ENCODE measurements around the gene NBPF15.
"Not testable (repeated sequence)": the region's sequence is repeated elsewhere in the genome, so short reads cannot be mapped to it uniquely, and the experiment has no call there.

The NBPF15 gene, protein sequence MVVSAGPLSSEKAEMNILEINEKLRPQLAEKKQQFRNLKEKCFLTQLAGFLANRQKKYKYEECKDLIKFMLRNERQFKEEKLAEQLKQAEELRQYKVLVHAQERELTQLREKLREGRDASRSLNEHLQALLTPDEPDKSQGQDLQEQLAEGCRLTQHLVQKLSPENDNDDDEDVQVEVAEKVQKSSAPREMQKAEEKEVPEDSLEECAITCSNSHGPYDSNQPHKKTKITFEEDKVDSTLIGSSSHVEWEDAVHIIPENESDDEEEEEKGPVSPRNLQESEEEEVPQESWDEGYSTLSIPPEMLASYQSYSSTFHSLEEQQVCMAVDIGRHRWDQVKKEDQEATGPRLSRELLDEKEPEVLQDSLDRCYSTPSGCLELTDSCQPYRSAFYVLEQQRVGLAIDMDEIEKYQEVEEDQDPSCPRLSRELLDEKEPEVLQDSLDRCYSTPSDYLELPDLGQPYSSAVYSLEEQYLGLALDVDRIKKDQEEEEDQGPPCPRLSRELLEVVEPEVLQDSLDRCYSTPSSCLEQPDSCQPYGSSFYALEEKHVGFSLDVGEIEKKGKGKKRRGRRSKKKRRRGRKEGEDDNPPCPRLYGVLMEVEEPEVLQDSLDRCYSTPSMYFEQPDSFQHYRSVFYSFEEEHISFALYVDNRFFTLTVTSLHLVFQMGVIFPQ

GRCh38 chr1:144461136-144461759, at the start of gene NBPF15:
TSS of gene NBPF15 (minus strand) at chr1:144461669. CDS start at chr1:144440003, 21,666 bp downstream.
- peak within 1 kb of the TSS; percentile 34 for H3K27ac ChIP-seq

- H3K27ac ChIP-seq: not testable (repeated sequence)
These were observed 35.0 kb upstream of the NBPF15 start for GRCh38 chr1:144496429-144496828.

- not testable (repeated sequence) for H3K27ac ChIP-seq
These were observed 32.7 kb upstream of the NBPF15 start for GRCh38 chr1:144494130-144494529.

DNA sequence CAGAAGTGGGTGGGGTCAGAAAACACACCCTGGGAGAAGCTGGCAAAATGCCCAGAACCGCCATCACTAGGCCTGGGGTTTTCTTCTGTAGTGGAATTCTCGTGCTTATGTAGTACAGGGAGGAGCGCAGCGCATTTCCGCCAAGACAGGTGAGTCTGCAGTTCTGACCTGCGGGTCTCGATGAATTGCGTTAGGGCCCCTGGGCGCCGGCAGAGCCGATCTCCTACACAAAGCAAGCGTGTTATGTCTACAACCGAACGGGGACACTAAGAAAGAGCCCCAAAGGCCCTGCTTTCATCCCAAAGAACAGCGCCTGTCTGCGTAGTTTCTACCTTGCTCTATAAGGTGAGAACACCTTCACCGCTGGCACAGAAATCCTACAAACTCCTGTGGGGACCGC, 28.9 kb upstream of the NBPF15 start:
- H3K27ac ChIP-seq: not testable (repeated sequence)

DNA sequence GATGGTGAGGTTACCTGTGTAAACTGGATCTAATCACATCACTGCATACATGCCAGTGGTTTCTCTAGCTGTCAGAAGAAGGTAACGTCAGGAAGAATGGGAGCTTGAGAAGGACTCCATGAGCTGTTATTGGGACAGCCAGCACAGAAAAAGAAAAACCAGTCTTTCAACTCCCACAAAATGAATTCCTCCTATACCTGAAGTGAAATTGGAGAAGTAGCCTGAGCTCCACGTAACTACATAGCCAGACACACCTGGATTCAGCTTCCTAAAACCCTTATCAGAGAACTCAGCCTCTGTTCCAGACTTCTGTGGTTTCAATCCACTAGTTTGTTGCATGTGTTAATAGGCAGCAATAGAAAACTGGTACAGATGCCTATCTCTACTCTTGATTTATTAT, 25.5 kb upstream of the NBPF15 start:
- H3K27ac ChIP-seq: not testable (repeated sequence)

DNA sequence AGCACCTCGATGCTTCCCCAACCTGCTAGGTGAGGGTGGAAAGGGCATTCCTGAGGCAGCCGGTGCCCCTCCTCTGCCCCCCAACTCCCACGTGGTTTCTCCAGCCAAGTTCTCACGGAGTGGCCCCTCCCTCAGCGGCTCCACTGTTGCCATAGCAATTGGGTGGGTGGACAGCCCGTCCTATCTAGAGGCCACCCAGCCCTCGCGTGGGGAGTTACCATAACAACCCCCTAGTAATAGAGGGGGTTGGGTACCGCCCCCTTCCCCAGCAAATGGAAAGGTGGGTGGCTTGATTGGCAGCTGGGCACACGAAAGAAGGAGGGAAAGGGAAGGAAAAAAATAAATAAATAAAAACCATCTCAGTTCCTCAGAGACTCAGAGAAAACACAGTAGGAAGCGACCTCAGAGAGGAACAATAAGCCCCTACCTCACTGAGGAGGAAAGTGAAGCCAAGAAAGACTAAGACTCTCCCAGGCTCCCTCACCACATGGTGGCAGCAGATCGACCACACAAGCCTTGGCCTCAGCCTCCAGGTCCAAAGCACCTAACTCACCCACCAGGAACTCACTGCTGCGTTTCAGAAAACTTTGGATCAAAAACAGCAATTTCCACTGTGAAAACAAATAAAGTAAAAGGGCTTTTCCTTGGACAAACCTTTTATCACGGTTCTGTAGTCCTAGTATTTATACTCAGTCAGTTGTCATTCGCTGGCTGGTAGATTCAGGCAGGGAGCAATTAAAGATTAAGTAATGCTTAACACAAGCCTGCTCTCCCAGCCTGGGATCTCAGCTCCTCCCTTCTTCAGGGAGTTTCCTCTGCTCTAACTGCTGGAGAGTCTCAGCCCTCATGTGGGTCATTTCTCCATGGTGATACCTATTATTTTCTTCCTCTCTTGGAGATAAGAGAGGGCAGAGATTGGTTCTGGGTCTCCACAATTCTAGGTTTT, 23.9 kb upstream of the NBPF15 start:
- TF ChIP-seq, protein P1, sequence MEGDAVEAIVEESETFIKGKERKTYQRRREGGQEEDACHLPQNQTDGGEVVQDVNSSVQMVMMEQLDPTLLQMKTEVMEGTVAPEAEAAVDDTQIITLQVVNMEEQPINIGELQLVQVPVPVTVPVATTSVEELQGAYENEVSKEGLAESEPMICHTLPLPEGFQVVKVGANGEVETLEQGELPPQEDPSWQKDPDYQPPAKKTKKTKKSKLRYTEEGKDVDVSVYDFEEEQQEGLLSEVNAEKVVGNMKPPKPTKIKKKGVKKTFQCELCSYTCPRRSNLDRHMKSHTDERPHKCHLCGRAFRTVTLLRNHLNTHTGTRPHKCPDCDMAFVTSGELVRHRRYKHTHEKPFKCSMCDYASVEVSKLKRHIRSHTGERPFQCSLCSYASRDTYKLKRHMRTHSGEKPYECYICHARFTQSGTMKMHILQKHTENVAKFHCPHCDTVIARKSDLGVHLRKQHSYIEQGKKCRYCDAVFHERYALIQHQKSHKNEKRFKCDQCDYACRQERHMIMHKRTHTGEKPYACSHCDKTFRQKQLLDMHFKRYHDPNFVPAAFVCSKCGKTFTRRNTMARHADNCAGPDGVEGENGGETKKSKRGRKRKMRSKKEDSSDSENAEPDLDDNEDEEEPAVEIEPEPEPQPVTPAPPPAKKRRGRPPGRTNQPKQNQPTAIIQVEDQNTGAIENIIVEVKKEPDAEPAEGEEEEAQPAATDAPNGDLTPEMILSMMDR (conservative IDR thresholded peaks at IDR 0.05): peak; percentile 11; the same call in 1 of the 2 replicates
- H3K27ac ChIP-seq: not testable (repeated sequence)

- not testable (repeated sequence) for H3K27ac ChIP-seq
These were observed 12.4 kb upstream of the NBPF15 start for GRCh38 chr1:144473897-144474296.

DNA sequence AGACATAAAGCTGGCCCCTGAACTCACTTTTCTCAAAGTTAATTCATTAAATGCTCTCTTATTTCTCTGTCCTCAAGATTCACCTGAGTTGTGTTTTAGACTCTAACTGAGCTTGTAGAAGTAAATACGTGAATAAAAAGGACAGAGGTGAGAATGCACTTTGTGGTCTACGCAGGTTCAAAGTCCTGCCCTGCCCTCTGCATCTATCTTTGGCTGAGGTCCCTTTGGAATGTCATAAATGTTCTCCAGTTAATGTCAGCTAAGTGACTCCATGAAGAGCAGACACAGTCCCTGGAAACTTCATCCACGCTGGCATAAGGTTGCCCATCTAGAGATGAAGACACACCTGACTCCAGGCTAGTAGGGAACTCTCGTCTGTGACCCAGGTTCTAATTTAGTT, 10.0 kb upstream of the NBPF15 start:
- H3K27ac ChIP-seq: not testable (repeated sequence)

- not testable (repeated sequence) for H3K27ac ChIP-seq
These were observed 309 bp upstream of the NBPF15 start for GRCh38 chr1:144461778-144462177.

DNA sequence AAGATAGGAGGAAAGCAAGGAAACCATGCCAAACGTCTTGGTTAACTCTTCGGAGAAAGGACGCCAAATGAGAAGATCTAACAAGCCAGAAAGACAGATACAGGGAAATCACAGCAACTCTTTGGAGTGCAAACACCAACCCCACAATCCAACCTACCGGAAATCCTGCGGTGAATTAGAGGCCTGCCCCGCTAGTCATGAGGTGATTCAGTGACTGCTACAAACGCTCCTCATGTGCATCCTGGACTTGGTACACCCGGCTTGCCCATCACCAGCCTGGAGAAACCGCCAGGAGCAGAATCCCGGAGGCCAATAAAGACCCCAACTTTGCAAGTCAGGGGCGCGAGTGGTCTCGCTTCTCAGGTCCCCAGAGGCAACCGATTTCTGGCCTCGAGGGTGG, 783 bp downstream of the NBPF15 start:
- H3K27ac ChIP-seq: peak overlapping the region; percentile 34; the same call in 1 of the 2 replicates

DNA sequence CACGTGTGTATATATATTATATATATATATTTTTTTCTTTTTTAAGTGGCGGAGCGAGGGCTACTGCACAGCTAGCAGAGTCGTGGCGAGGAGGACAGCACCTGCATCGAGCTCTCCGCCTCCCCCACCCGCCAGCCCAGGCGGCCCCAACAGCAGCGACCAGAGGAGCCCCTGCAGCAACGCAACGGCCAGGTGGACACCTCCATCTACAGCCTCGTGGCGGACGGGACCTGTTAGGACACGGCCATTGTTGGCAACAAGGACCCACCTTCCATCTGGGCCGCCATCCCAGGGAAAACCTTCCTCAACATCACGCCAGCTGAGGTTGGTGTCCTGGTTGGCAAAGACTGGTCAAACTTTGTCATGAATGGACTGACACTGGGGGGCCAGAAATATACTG, 19.1 kb downstream of the NBPF15 start:
- not testable (repeated sequence) for H3K27ac ChIP-seq

- H3K27ac ChIP-seq: not testable (repeated sequence)
- TF ChIP-seq, protein P1 (conservative IDR thresholded peaks at IDR 0.05): 0 out of 2 replicates have a peak, but pooled peaks have one; percentile 10
These were observed 21.7 kb downstream of the NBPF15 start for GRCh38 chr1:144439737-144440136.

DNA sequence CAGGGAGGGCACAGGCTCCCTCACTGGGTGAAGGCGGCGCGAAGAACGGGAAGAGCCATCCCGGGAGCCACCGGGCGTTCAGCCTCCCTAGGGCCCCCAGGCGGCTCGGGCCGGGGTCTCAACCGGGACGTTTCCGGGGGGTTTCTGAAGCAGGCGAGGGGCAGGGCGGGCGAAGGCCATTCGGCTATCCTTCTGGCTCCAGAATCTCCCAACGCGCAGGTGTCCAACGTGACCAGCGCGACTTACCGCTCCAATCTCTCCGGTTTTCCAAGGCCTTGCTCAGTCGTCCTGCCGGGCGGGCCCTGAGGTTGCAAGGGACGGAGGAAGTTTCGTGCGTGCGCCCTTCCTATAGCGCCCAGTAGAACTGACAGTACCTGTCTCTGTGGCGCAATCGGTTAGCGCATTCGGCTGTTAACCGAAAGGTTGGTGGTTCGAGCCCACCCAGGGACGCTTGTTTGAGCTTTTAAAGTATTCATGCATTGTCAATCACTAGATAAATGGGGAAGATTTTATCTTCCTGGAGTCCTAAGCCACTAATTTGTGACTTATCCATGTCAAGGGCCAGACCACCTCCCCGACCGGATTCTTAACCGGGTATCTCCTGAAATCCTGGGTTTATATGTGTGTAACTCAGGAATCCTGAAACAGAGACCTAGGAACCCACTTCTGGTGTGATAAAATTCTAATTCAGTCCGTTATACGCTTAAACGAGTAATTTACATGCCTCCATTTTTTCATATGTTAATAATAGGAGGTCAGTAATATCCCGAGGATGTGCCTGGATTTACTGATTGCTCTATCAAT, 42.4 kb downstream of the NBPF15 start:
- H3K27ac ChIP-seq: peak overlapping the region; percentile 72

GRCh38 chr1:144413404-144414118, 47.9 kb downstream of the NBPF15 start:
- H3K27ac ChIP-seq: peak overlapping the region; percentile 77

DNA sequence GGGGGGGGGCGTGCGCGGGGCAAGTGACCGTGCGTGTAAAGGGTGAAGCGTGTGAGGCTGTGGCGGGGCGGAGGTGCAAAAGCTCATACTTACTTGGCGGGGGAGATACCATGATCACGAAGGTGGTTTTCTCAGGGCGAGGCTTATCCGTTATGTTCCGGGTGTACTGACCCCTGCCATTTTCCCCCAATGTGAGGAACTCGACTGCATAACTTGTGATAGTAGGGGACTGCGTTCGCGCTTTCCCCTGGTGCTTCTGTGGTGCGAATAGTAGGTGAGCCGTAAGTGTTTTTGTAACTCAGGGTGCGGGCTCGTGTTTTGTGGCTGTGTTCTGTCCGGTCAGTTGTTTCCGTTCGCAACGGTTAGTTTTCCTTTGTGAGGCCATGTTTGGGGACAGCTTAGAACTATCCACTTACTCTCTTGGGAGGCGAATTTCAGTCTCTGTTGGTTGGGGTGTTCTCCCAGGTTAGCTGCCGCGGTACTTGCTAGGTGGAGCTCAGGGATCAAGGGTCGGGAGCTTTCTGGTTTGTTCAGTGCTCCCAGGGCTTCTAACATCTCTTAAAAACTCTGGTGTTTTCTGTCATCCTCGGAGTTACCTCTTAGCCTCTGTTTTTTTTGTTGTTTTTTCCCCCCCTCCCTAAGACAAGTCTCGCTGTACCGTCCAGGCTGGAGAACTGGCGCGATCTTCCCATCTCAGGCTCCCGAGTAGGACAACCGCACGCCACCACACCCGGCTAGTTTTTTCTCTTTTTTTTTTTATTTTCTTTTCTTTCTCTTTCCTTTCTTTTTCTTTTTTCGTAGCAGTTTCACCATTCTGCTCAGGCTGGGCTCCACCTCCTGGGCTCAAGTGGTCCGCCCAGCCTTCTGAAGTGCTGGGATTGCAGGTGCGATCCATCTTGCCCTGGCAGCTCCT, 48.7 kb downstream of the NBPF15 start:
- H3K27ac ChIP-seq: peak overlapping the region; percentile 77

DNA sequence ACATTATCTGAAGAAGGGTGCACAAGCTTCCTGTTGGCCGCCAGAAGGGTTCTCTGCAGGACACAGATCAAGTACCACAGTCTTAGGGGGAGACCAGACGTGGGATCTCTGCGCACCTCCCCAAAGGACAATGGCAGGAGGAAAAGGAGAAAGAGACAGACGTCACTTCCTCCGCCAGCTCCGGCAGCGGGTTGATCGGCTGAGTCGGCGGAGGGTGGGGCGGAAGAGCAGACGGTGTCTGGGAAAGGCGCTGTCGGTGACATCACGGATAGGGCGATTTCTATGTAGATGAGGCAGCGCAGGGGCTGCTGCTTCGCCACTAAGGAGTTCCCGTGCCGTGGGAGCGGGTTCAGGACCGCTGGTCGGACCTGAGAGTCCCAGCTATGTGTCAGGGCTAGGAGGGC, 49.4 kb downstream of the NBPF15 start:
- peak overlapping the region; percentile 77 for H3K27ac ChIP-seq

All from VCaP (cell line).